Panc1 (cell line): ENCODE results near the gene TRIM59. TPM values are rescaled to one million over a fixed set of nuclear protein-coding genes. Genes with fewer than 3 reads are reported as not detected.

Experiments used
- ATAC-seq: fragments of 200-7000 bp; cut with Tn5 transposase; 2 replicates; pipeline ENCODE4 v1.9.1; 2020; ENCODE audit warnings: mild to moderate bottlenecking, moderate library complexity
- BruUV-seq: library from RNA; stranded (reverse); fragments of 400-500 nt; replicated peaks from 2 replicates; lab custom pipeline; 2021; lab: Mats Ljungman, UMichigan
- CTCF ChIA-PET: fragments of 300-600 bp; sonication (Branson Sonifier 250); formaldehyde crosslinking; loops from one replicate; lab custom pipeline; 2022; ENCODE audit warnings: antibody characterized with exemption; lab: Charles Lee
- POLR2A ChIA-PET: fragments of 300-600 bp; sonication (Branson Sonifier 250); formaldehyde crosslinking; loops from one replicate; lab custom pipeline; 2022; ENCODE audit warnings: antibody characterized with exemption; lab: Charles Lee
- DNase-seq: peaks from one replicate; pipeline ENCODE4 v3.0.0-alpha.2; 2010; ENCODE audit warnings: low read depth, low spot score
- H3K27ac ChIP-seq: 2 replicates; pipeline ENCODE4 v1.5.1; 2011; ENCODE audit warnings: mild to moderate bottlenecking, low read length, inconsistent platforms
- H3K27me3 ChIP-seq: fragments of 200-500 bp; sonication (Bioruptor generic); 2 replicates; pipeline ENCODE4 v1.6.0; 2014; ENCODE audit warnings: low read length, inconsistent platforms; ENCODE audit not compliant: control insufficient read depth, insufficient read depth
- H3K36me3 ChIP-seq: fragments of 200-500 bp; sonication (Bioruptor generic); 2 replicates; pipeline ENCODE4 v1.5.1; 2014; ENCODE audit warnings: inconsistent platforms, mild to moderate bottlenecking, low read length, moderate library complexity; ENCODE audit not compliant: control insufficient read depth, insufficient read depth
- H3K4me1 ChIP-seq: 2 replicates; pipeline ENCODE4 v1.5.1; 2011; ENCODE audit warnings: inconsistent platforms, mild to moderate bottlenecking, low read length, moderate library complexity; ENCODE audit not compliant: control insufficient read depth, insufficient read depth
- H3K4me3 ChIP-seq, 2 experiments: 2 replicates each; pipeline ENCODE4 v1.5.1; 2011 to 2012; ENCODE audit warnings: low read depth in 2 of 2, low read length in 2 of 2, mild to moderate bottlenecking in 2 of 2, inconsistent platforms in 1 of 2, moderate library complexity in 1 of 2
- H3K9me3 ChIP-seq: fragments of 200-500 bp; sonication (Bioruptor generic); 2 replicates; pipeline ENCODE4 v1.5.1; 2014; ENCODE audit warnings: low read depth, mild to moderate bottlenecking, inconsistent platforms, low read length, moderate library complexity; ENCODE audit not compliant: control insufficient read depth, insufficient read depth
- CTCF ChIP-seq: fragments of 450-650 bp; IDR thresholded peaks from 2 replicates; pipeline ENCODE4 v1.5.1; 2017; ENCODE audit warnings: mild to moderate bottlenecking
- POLR2AphosphoS5 ChIP-seq: IDR thresholded peaks from 2 replicates; pipeline ENCODE4 v1.6.1; 2012; ENCODE audit warnings: mild to moderate bottlenecking, low read depth, low read length, moderate library complexity
- REST ChIP-seq, 2 experiments: IDR thresholded peaks; 2 replicates each; pipeline ENCODE4 v1.6.1; 2011 to 2012; ENCODE audit warnings: low read depth in 2 of 2, control low read depth in 1 of 2, low read length in 1 of 2, mild to moderate bottlenecking in 1 of 2, moderate library complexity in 1 of 2; ENCODE audit not compliant: insufficient read depth in 1 of 2
- SIN3A ChIP-seq: IDR thresholded peaks from 2 replicates; pipeline ENCODE4 v1.6.1; 2012; ENCODE audit warnings: low read depth, mild to moderate bottlenecking, low read length, moderate library complexity, borderline replicate concordance; ENCODE audit not compliant: insufficient read depth
- TCF7L2 ChIP-seq: IDR thresholded peaks from 2 replicates; pipeline ENCODE4 v1.6.1; 2011; ENCODE audit warnings: mild to moderate bottlenecking, low read depth, low read length, inconsistent platforms
- in situ Hi-C: cut with HindIII; loops from 2 replicates; pipeline ENCODE4 v1.10.0; 2016; ENCODE audit warnings: low sequenced_read_pairs, low pct_unique_long_range_greater_than_20kb
- intact Hi-C: fragments of 100-400 bp; cut with micrococcal nuclease; formaldehyde crosslinking; loops from one replicate; pipeline ENCODE4 v1.10.0; 2022; ENCODE audit not compliant: unreplicated experiment
- total RNA-seq: library from RNA; stranded (reverse); gene quantifications from one replicate; pipeline ENCODE4 v1.2.1, GENCODE V29; 2021; ENCODE audit not compliant: unreplicated experiment

Gene TRIM59
- total RNA-seq, 1 experiment from 2014 or later: 27.9 TPM

GRCh38 chr3:160478338-160478737 lies 28.8 kb upstream of the TRIM59 start:
- TF ChIP-seq CTCF (no peak), REST (IDR thresholded peaks at IDR 0.05; ENCODE audit: insufficient read depth in 1 of 2, low read depth in 2 of 2, low read length in 1 of 2) (no peak), SIN3A (no peak), TCF7L2 (no peak), POLR2AphosphoS5 (no peak)
- POLR2A ChIA-PET: no interaction called here
- no peak for ATAC-seq
- BruUV-seq: no TSS peak
- intact Hi-C loops (no loop called here), in situ Hi-C loops (no loop called here)
- H3K27me3 ChIP-seq: no peaks in the 10 kb centered on the region; the same call in 1 of the 2 replicates
- no peak overlapping the region for H3K27ac ChIP-seq
- no peak for DNase-seq
- H3K4me3 ChIP-seq: no peak overlapping the region
- CTCF ChIA-PET: no interaction called here
- H3K9me3 ChIP-seq: no peaks in the 10 kb centered on the region
- no peaks in the 10 kb centered on the region for H3K36me3 ChIP-seq
- no peaks in the 10 kb centered on the region for H3K4me1 ChIP-seq

- POLR2A ChIA-PET: no interaction called here
- intact Hi-C loops (no loop called here), in situ Hi-C loops (no loop called here)
Observed at GRCh38 chr3:160477750-160478149, 28.2 kb upstream of the TRIM59 start.

More at GRCh38 chr3:160477750-160478149, 28.2 kb upstream of the TRIM59 start:
- Histone ChIP-seq H3K9me3 (no peaks in the 10 kb centered on the region), H3K36me3 (no peaks in the 10 kb centered on the region), H3K27me3 (no peaks in the 10 kb centered on the region; the same call in 1 of the 2 replicates), H3K4me1 (no peaks in the 10 kb centered on the region), H3K27ac (no peak overlapping the region), H3K4me3 (no peak overlapping the region)
- CTCF ChIA-PET: interaction anchor here (0.6 kb wide), 1 partner anchor 380 kb away, joined by 3 read pairs; no protein-coding TSS in a partner anchor
- ATAC-seq (no peak), DNase-seq (no peak)
- TF ChIP-seq CTCF (no peak), TCF7L2 (no peak), REST (IDR thresholded peaks at IDR 0.05; ENCODE audit: insufficient read depth in 1 of 2, low read depth in 2 of 2, low read length in 1 of 2) (no peak), POLR2AphosphoS5 (no peak), SIN3A (no peak)
- no TSS peak for BruUV-seq
